Endodermal cell (in vitro differentiated cells): ENCODE measurements around the gene ASAH2. TPM values are rescaled to one million over a fixed set of nuclear protein-coding genes. Genes with fewer than 3 reads are reported as not detected.
A peak's percentile ranks its signal among the peaks of the same experiment; 100 is the strongest.

ENCODE experiments used
- DNase-seq: peaks from one replicate; pipeline ENCODE4 v3.0.0-alpha.2; 2017
- H3K27ac ChIP-seq: 2 replicates; pipeline ENCODE4 v1.5.1; 2013; ENCODE audit warnings: mild to moderate bottlenecking, low read depth, low read length, moderate library complexity
- H3K27me3 ChIP-seq: 2 replicates; pipeline ENCODE4 v1.6.1; 2013; ENCODE audit warnings: mild to moderate bottlenecking, low read length, moderate library complexity; ENCODE audit not compliant: insufficient read depth, control insufficient read depth, poor library complexity, severe bottlenecking
- H3K36me3 ChIP-seq: 2 replicates; pipeline ENCODE4 v1.7.0; 2013; ENCODE audit warnings: mild to moderate bottlenecking, low read length, moderate library complexity; ENCODE audit not compliant: control insufficient read depth, insufficient read depth
- H3K4me1 ChIP-seq: one replicate; pipeline ENCODE4 v1.7.0; 2013; ENCODE audit warnings: low read length; ENCODE audit not compliant: control insufficient read depth, insufficient read depth
- H3K4me3 ChIP-seq: 2 replicates; pipeline ENCODE4 v1.5.1; 2013; ENCODE audit warnings: mild to moderate bottlenecking, low read length, moderate library complexity
- H3K9ac ChIP-seq: 2 replicates; pipeline ENCODE4 v1.6.1; 2013; ENCODE audit warnings: mild to moderate bottlenecking, low read length, moderate library complexity; ENCODE audit not compliant: poor library complexity, severe bottlenecking; ENCODE audit errors: extremely low read depth
- H3K9me3 ChIP-seq: 2 replicates; pipeline ENCODE4 v1.6.1; 2013; ENCODE audit warnings: mild to moderate bottlenecking, low read length, moderate library complexity; ENCODE audit not compliant: control insufficient read depth
- H3K27ac Mint-ChIP-seq: 2 replicates; pipeline ENCODE4 v1.8.0; 2020; ENCODE audit warnings: mixed read lengths
- H3K27me3 Mint-ChIP-seq: 2 replicates; pipeline ENCODE4 v1.8.0; 2021; ENCODE audit warnings: mild to moderate bottlenecking, mixed read lengths; ENCODE audit not compliant: insufficient read depth
- H3K36me3 Mint-ChIP-seq: 2 replicates; pipeline ENCODE4 v1.8.0; 2020; ENCODE audit warnings: low read depth, mixed read lengths
- H3K4me1 Mint-ChIP-seq: 2 replicates; pipeline ENCODE4 v1.8.0; 2020; ENCODE audit warnings: mixed read lengths
- H3K4me3 Mint-ChIP-seq: 2 replicates; pipeline ENCODE4 v1.8.0; 2020; ENCODE audit warnings: mild to moderate bottlenecking, moderate library complexity, mixed read lengths
- H3K9me3 Mint-ChIP-seq: 2 replicates; pipeline ENCODE4 v1.8.0; 2020; ENCODE audit warnings: mild to moderate bottlenecking, mixed read lengths
- CTCF ChIP-seq: fragments of 200-600 bp; sonication (generic); conservative IDR thresholded peaks from 2 replicates; pipeline ENCODE4 v1.5.0; 2021; ENCODE audit warnings: antibody characterized with exemption, mild to moderate bottlenecking
- WGBS, 2 experiments: methylation state at CpG; one replicate each; pipeline versions ENCODE4 v1.1.5 to v1.1.7; 2013; ENCODE audit warnings: missing lambda C conversion rate in 2 of 2, mixed read lengths in 1 of 2; ENCODE audit not compliant: insufficient coverage in 1 of 2, insufficient read length in 1 of 2; 5-methylcytosine and 5-hydroxymethylcytosine counted together
- total RNA-seq, 2 donors: library from RNA; stranded (reverse); fragmentation: NEBNext Ultra II Directional in 1 of 2; extraction: Animal tissue kit (Norgen Biotek cat#: 25700) in 1 of 2; gene quantifications; 2 replicates in 1 of 2; 3 replicates in 1 of 2; pipeline ENCODE4 v1.2.1, GENCODE V29; 2021

The ASAH2 gene
- total RNA-seq, 2 donors from 2014 or later, result 5.2 to 6.7 TPM

GRCh38 chr10:50294582-50294981 lies 43.3 kb upstream of the ASAH2 start:
- Histone ChIP-seq H3K4me1 (no peaks in the 10 kb centered on the region), H3K4me3 (no peak overlapping the region), H3K27me3 (no peaks in the 10 kb centered on the region), H3K27ac (no peak overlapping the region), H3K9ac (no peak overlapping the region), H3K36me3 (no peaks in the 10 kb centered on the region), H3K9me3 (no peaks in the 10 kb centered on the region)
- Mint-ChIP-seq H3K27me3 (no peaks in the 10 kb centered on the region), H3K9me3 (peaks cover 2% of the 10 kb centered on the region), H3K4me3 (no peak overlapping the region), H3K36me3 (no peaks in the 10 kb centered on the region), H3K4me1 (no peaks in the 10 kb centered on the region), H3K27ac (no peak overlapping the region)
- WGBS, 2 experiments, result 79% methylated on average over 1 of the region's 1 CpG; no CpG with 5 or more reads in 1 of the 2 experiments
- no peak for TF ChIP-seq CTCF
- DNase-seq, result no peak

- H3K4me1 ChIP-seq, result no peaks in the 10 kb centered on the region
- no peak for DNase-seq
- H3K27ac ChIP-seq, result no peak overlapping the region
- Mint-ChIP-seq H3K9me3 (peaks cover 2% of the 10 kb centered on the region), H3K4me3 (no peak overlapping the region), H3K36me3 (no peaks in the 10 kb centered on the region), H3K4me1 (no peaks in the 10 kb centered on the region), H3K27ac (no peak overlapping the region), H3K27me3 (no peaks in the 10 kb centered on the region)
- H3K27me3 ChIP-seq, result no peaks in the 10 kb centered on the region
- H3K4me3 ChIP-seq, result no peak overlapping the region
- WGBS, 2 experiments, result 75 to 90% methylated on average over 2 to 5 of the region's 5 CpGs
- H3K9me3 ChIP-seq, result no peaks in the 10 kb centered on the region
- no peak overlapping the region for H3K9ac ChIP-seq
- H3K36me3 ChIP-seq, result no peaks in the 10 kb centered on the region
- no peak for TF ChIP-seq CTCF
Measured at GRCh38 chr10:50293513-50294313, 42.4 kb upstream of the ASAH2 start.

- H3K4me3 Mint-ChIP-seq, result no peak overlapping the region
- H3K9me3 ChIP-seq, result no peaks in the 10 kb centered on the region
- no peak overlapping the region for H3K27ac ChIP-seq
- no peak overlapping the region for H3K27ac Mint-ChIP-seq
- peak; percentile 72 for TF ChIP-seq CTCF
- 64% methylated on average over 1 of the region's 1 CpG; no CpG with 5 or more reads in 1 of the 2 experiments for WGBS, 2 experiments
- no peaks in the 10 kb centered on the region for H3K9me3 Mint-ChIP-seq
- no peak for DNase-seq
- H3K4me3 ChIP-seq, result no peak overlapping the region
- H3K4me1 ChIP-seq, result no peaks in the 10 kb centered on the region
- H3K9ac ChIP-seq, result no peak overlapping the region
- H3K36me3 Mint-ChIP-seq, result no peaks in the 10 kb centered on the region
- H3K27me3 Mint-ChIP-seq, result no peaks in the 10 kb centered on the region
- H3K4me1 Mint-ChIP-seq, result no peaks in the 10 kb centered on the region
- H3K27me3 ChIP-seq, result no peaks in the 10 kb centered on the region
- H3K36me3 ChIP-seq, result no peaks in the 10 kb centered on the region
Measured at GRCh38 chr10:50291261-50291850, 40.0 kb upstream of the ASAH2 start.
